HepG2 (cell line): ENCODE measurements around the gene LRRN4CL. TPM values are rescaled to one million over a fixed set of nuclear protein-coding genes. Genes with fewer than 3 reads are reported as not detected.

ENCODE experiments used
- ATAC-seq: fragments of 200-7000 bp; cut with Tn5 transposase; 3 replicates; pipeline ENCODE4 v1.9.1; 2020; ENCODE audit warnings: mild to moderate bottlenecking, moderate library complexity
- BruUV-seq: library from RNA; stranded (reverse); fragments of 400-500 nt; replicated peaks from 2 replicates; lab custom pipeline; 2021; lab: Mats Ljungman, UMichigan
- CTCF ChIA-PET: fragments of 300-600 bp; formaldehyde crosslinking; extraction: SDS; loops from one replicate; lab custom pipeline; 2021; ENCODE audit warnings: low total read pairs, inconsistent platforms, low intra/inter-chr PET ratio; lab: Yijun Ruan, JAX
- POLR2A ChIA-PET: fragments of 350-600 bp; sonication (Branson Sonifier 250); formaldehyde crosslinking; loops from one replicate; lab custom pipeline; 2020; ENCODE audit warnings: antibody characterized with exemption, inconsistent platforms; lab: Yijun Ruan, JAX
- DNase-seq: peaks from one replicate; pipeline ENCODE4 v3.0.0-alpha.2; 2015; ENCODE audit warnings: low spot score
- FAIRE-seq: peaks from 3 replicates; lab custom pipeline; 2011; peaks lifted over from hg19 to GRCh38; lab: Jason Lieb, UNC
- H2AFZ ChIP-seq: one replicate; pipeline ENCODE4 v1.6.1; 2011; ENCODE audit warnings: low read length, inconsistent platforms
- H3K27ac ChIP-seq: fragments of 300-600 bp; 3 replicates; pipeline ENCODE4 v1.8.0; 2011; ENCODE audit warnings: mixed run types, mild to moderate bottlenecking, mixed read lengths, low read length, inconsistent platforms; ENCODE audit not compliant: insufficient read depth; ENCODE audit errors: extremely low read length
- H3K27me3 ChIP-seq, 2 experiments: fragments of 200-600 bp in 1 of 2; 2 replicates in 1 of 2; 3 replicates in 1 of 2; pipeline versions ENCODE4 v1.6.0 to v1.8.0; 2011; ENCODE audit warnings: low read length in 2 of 2, mild to moderate bottlenecking in 2 of 2, moderate library complexity in 2 of 2, inconsistent platforms in 1 of 2; ENCODE audit not compliant: insufficient read depth in 2 of 2, control insufficient read depth in 1 of 2
- H3K36me3 ChIP-seq, 2 experiments: fragments of 200-600 bp in 1 of 2; replicated peaks in 1 of 2; 2 replicates in 1 of 2; 3 replicates in 1 of 2; pipeline versions ENCODE4 v1.5.1 to v1.8.0; 2011; ENCODE audit warnings: low read length in 2 of 2, inconsistent platforms in 1 of 2; ENCODE audit not compliant: insufficient read depth in 2 of 2, control insufficient read depth in 1 of 2
- H3K4me1 ChIP-seq: 2 replicates; pipeline ENCODE4 v1.5.1; 2012; ENCODE audit warnings: low read length, inconsistent platforms; ENCODE audit not compliant: insufficient read depth
- H3K4me2 ChIP-seq: 2 replicates; pipeline ENCODE4 v1.6.0; 2011; ENCODE audit warnings: low read depth, low read length, inconsistent platforms
- H3K4me3 ChIP-seq, 3 experiments: fragments of 200-600 bp in 1 of 3; sonication (generic), shearing (Covaris generic) in 1 of 3; replicated peaks in 1 of 3; 2 replicates each; pipeline ENCODE4 v1.5.1; 2011 to 2016; ENCODE audit warnings: low read length in 3 of 3, inconsistent platforms in 2 of 3, low read depth in 2 of 3, mild to moderate bottlenecking in 2 of 3, control low read depth in 1 of 3, mixed read lengths in 1 of 3; ENCODE audit not compliant: insufficient read depth in 1 of 3
- H3K79me2 ChIP-seq: one replicate; pipeline ENCODE4 v1.6.1; 2011; ENCODE audit warnings: low read length, inconsistent platforms; ENCODE audit not compliant: insufficient read depth
- H3K9ac ChIP-seq: 2 replicates; pipeline ENCODE4 v1.6.0; 2011; ENCODE audit warnings: mild to moderate bottlenecking, low read depth, low read length, inconsistent platforms; ENCODE audit not compliant: insufficient read depth
- H3K9me3 ChIP-seq: 2 replicates; pipeline ENCODE4 v1.5.1; 2012; ENCODE audit warnings: mild to moderate bottlenecking, low read length
- H4K20me1 ChIP-seq: 2 replicates; pipeline ENCODE4 v1.6.0; 2011; ENCODE audit warnings: inconsistent platforms, mild to moderate bottlenecking, low read length, moderate library complexity; ENCODE audit not compliant: insufficient read depth
- AGO2 ChIP-seq: fragments of 200-400 bp; formaldehyde crosslinking; optimal IDR thresholded peaks from 2 replicates; pipeline ENCODE3; 2017; ENCODE audit warnings: mild to moderate bottlenecking, low read depth, low read length, moderate library complexity
- DR1 ChIP-seq: sonication (generic); formaldehyde crosslinking; IDR thresholded peaks from 2 replicates; pipeline ENCODE4 v1.8.0; 2021; ENCODE audit warnings: mild to moderate bottlenecking, missing genetic modification reagents, inconsistent platforms
- HOXA5 ChIP-seq: sonication (generic); formaldehyde crosslinking; IDR thresholded peaks from 2 replicates; pipeline ENCODE4 v1.4.0; 2020; ENCODE audit warnings: missing genetic modification reagents
- KLF13 ChIP-seq: sonication (generic); formaldehyde crosslinking; IDR thresholded peaks from 2 replicates; pipeline ENCODE4 v1.4.0; 2020; ENCODE audit warnings: mild to moderate bottlenecking, missing genetic modification reagents
- MAF1 ChIP-seq: sonication (generic); formaldehyde crosslinking; IDR thresholded peaks from 2 replicates; pipeline ENCODE4 v1.5.0; 2020; ENCODE audit warnings: missing genetic modification reagents, borderline replicate concordance
- MBD4 ChIP-seq: IDR thresholded peaks from 2 replicates; pipeline ENCODE4 v1.6.1; 2012; ENCODE audit warnings: low read length, inconsistent platforms, borderline replicate concordance
- MYC ChIP-seq: sonication (generic); formaldehyde crosslinking; IDR thresholded peaks from 2 replicates; pipeline ENCODE4 v1.9.0; 2021; ENCODE audit warnings: missing genetic modification reagents, borderline replicate concordance
- RBM22 ChIP-seq: fragments of 200-400 bp; formaldehyde crosslinking; optimal IDR thresholded peaks from 2 replicates; pipeline ENCODE3; 2017; ENCODE audit warnings: mild to moderate bottlenecking, low read length, moderate library complexity
- SPEN ChIP-seq: sonication (generic); formaldehyde crosslinking; IDR thresholded peaks from 2 replicates; pipeline ENCODE4 v1.5.1; 2020; ENCODE audit warnings: low read depth, mild to moderate bottlenecking, missing genetic modification reagents
- SRY ChIP-seq: sonication (generic); formaldehyde crosslinking; IDR thresholded peaks from 2 replicates; pipeline ENCODE4 v1.8.0; 2022; ENCODE audit warnings: mild to moderate bottlenecking, missing genetic modification reagents
- TSC22D2 ChIP-seq: sonication (generic); formaldehyde crosslinking; IDR thresholded peaks from 2 replicates; pipeline ENCODE4 v1.5.1; 2020; ENCODE audit warnings: missing genetic modification reagents, mild to moderate bottlenecking, borderline replicate concordance
- ZNF335 ChIP-seq: sonication (generic); formaldehyde crosslinking; IDR thresholded peaks from 2 replicates; pipeline ENCODE4 v1.4.0; 2020; ENCODE audit warnings: missing genetic modification reagents
- ZNF747 ChIP-seq: sonication (generic); formaldehyde crosslinking; IDR thresholded peaks from 2 replicates; pipeline ENCODE4 v1.8.1; 2023; ENCODE audit warnings: missing genetic modification reagents, mild to moderate bottlenecking, borderline replicate concordance
- ZNF891 ChIP-seq: sonication (generic); formaldehyde crosslinking; IDR thresholded peaks from 2 replicates; pipeline ENCODE4 v1.5.0; 2020; ENCODE audit warnings: mild to moderate bottlenecking, missing genetic modification reagents
- ZSCAN25 ChIP-seq: sonication (generic); formaldehyde crosslinking; IDR thresholded peaks from 2 replicates; pipeline ENCODE4 v1.8.0; 2022; ENCODE audit warnings: mild to moderate bottlenecking, missing genetic modification reagents
- WGBS: methylation state at CpG from one replicate; pipeline ENCODE4 v1.1.6; 2017; ENCODE audit warnings: low lambda C conversion rate; 5-methylcytosine and 5-hydroxymethylcytosine counted together
- in situ Hi-C: cut with HindIII; loops from 2 replicates; pipeline ENCODE4 v1.10.0; 2017; ENCODE audit warnings: low pct_unique_long_range_greater_than_20kb; ENCODE audit not compliant: extremely low pct_ligation_motif_present
- intact Hi-C: fragments of 100-400 bp; cut with micrococcal nuclease; formaldehyde crosslinking; loops from one replicate; pipeline ENCODE4 v1.10.0; 2022; ENCODE audit not compliant: unreplicated experiment
- polyA plus RNA-seq, 8 experiments: library from polyadenylated mRNA; depleted of rRNA in 3 of 8; stranded (reverse) in 7 of 8; unstranded in 1 of 8; fragments of >200 nt; fragmentation: Illumina TruSeq in 4 of 8; extraction: Trizol in 4 of 8; gene quantifications; 2 replicates each; pipeline versions ENCODE4 v1.2.1 to v1.2.3, GENCODE V29; 2011 to 2016; ENCODE audit warnings: low read depth in 4 of 8, missing spikeins in 1 of 8, mixed read lengths in 1 of 8; ENCODE audit not compliant: insufficient read depth in 1 of 8
- total RNA-seq, 5 experiments: library from RNA; depleted of rRNA; stranded (reverse); fragments of >200 nt; fragmentation: Illumina TruSeq; extraction: Trizol; gene quantifications; 2 replicates each; pipeline ENCODE4 v1.2.3, GENCODE V29; 2016; ENCODE audit warnings: low read depth in 1 of 5
- TF ChIP-seq, protein P1 (sequence below): sonication (generic); formaldehyde crosslinking; IDR thresholded peaks from 2 replicates; pipeline ENCODE4 v1.5.1; 2020; ENCODE audit warnings: missing genetic modification reagents, mild to moderate bottlenecking, borderline replicate concordance
- TF ChIP-seq, protein P2 (sequence below): sonication (generic); formaldehyde crosslinking; IDR thresholded peaks from 2 replicates; pipeline ENCODE4 v1.5.0; 2020; ENCODE audit warnings: missing genetic modification reagents, mild to moderate bottlenecking, borderline replicate concordance
- TF ChIP-seq, protein P3 (sequence below): sonication (generic); formaldehyde crosslinking; IDR thresholded peaks from 2 replicates; pipeline ENCODE4 v1.4.0; 2020; ENCODE audit warnings: missing genetic modification reagents

LRRN4CL gene
- total and polyA plus RNA-seq, 2 of the 13 experiments (the other 11 are each of a cell fraction or from before 2014, with no cell fraction given): 0.11 TPM; not detected in 1

DNA sequence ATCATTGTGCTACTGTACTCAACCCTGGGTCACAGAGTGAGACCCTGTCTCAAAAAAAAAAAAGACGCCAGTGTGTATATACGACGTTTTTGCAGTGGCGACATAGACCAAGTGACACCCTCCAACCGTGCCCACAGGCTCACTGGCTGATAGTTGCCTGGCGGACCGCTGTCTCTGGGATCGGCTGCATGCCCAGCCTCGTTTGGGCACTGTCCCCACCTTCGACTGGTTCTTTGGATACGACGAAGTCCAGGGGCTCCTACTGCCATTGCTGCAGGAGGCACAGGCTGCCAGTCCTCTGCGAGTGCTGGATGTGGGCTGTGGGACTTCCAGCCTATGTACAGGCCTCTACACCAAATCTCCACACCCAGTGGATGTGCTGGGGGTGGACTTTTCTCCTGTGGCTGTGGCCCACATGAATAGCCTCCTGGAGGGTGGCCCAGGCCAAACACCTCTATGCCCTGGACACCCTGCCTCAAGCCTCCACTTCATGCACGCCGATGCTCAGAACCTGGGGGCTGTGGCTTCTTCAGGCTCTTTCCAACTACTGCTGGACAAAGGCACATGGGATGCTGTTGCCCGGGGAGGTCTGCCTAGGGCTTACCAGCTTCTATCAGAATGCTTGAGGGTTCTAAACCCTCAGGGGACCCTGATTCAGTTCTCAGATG is 22.9 kb downstream of the LRRN4CL start:
- Histone ChIP-seq H3K4me2 (peak overlapping the region; percentile 85), H3K9ac (peak overlapping the region; percentile 91), H3K4me1 (peaks cover 57% of the 10 kb centered on the region), H2AFZ (no peak overlapping the region), H3K79me2 (peaks cover 42% of the 10 kb centered on the region), H3K27ac (peak overlapping the region; percentile 84), H3K27me3 (no peaks in the 10 kb centered on the region; a peak in 1 of 5 replicates), H3K9me3 (no peaks in the 10 kb centered on the region), H3K4me3 (peak overlapping the region; percentile 69 to 97 (median 91)), H3K36me3 (peaks cover 0 to 15% of the 10 kb centered on the region in 2 experiments; a peak in 2 of 5 replicates), H4K20me1 (no peaks in the 10 kb centered on the region; the same call in none of the 2 replicates)
- CTCF ChIA-PET: no interaction called here
- POLR2A ChIA-PET: interaction anchor here (0.8 to 6.6 kb wide), 23 partner anchors 9 to 175 kb away, joined by 3 to 186 read pairs (median 24); partner anchors contain the start of genes B3GAT3, EEF1G, GANAB and HNRNPUL2
- in situ Hi-C loops: no loop called here
- intact Hi-C loops: no loop called here
- 28% methylated on average over 4 of the region's 16 CpGs for whole genome bisulfite sequencing
- FAIRE-seq: no peak
- peak; percentile 1 for ATAC-seq
- no peak for DNase-seq
- no TSS peak for BruUV-seq
- TF ChIP-seq KLF13 (no peak), AGO2 (peak; percentile 89), HOXA5 (CRISPR knock-in tag) (0 out of 2 replicates have a peak, but pooled peaks have one; percentile 54), ZNF335 (CRISPR knock-in tag) (no peak), ZNF747 (CRISPR knock-in tag) (no peak), ZNF891 (CRISPR knock-in tag) (peak; percentile 60; the same call in 1 of the 2 replicates), MBD4 (peak; percentile 59; the same call in 1 of the 2 replicates), MAF1 (CRISPR knock-in tag) (0 out of 2 replicates have a peak, but pooled peaks have one; percentile 49), TSC22D2 (CRISPR knock-in tag) (no peak), SPEN (CRISPR knock-in tag) (peak; percentile 9; the same call in 1 of the 2 replicates), ZSCAN25 (CRISPR knock-in tag) (no peak), SRY (CRISPR knock-in tag) (peak; percentile 69; the same call in 1 of the 2 replicates), MYC (CRISPR knock-in tag) (0 out of 2 replicates have a peak, but pooled peaks have one; percentile 22), RBM22 (peak; percentile 79), DR1 (no peak)
- TF ChIP-seq, protein P1, sequence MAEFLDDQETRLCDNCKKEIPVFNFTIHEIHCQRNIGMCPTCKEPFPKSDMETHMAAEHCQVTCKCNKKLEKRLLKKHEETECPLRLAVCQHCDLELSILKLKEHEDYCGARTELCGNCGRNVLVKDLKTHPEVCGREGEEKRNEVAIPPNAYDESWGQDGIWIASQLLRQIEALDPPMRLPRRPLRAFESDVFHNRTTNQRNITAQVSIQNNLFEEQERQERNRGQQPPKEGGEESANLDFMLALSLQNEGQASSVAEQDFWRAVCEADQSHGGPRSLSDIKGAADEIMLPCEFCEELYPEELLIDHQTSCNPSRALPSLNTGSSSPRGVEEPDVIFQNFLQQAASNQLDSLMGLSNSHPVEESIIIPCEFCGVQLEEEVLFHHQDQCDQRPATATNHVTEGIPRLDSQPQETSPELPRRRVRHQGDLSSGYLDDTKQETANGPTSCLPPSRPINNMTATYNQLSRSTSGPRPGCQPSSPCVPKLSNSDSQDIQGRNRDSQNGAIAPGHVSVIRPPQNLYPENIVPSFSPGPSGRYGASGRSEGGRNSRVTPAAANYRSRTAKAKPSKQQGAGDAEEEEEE (CRISPR knock-in tag): no peak
- TF ChIP-seq, protein P2, sequence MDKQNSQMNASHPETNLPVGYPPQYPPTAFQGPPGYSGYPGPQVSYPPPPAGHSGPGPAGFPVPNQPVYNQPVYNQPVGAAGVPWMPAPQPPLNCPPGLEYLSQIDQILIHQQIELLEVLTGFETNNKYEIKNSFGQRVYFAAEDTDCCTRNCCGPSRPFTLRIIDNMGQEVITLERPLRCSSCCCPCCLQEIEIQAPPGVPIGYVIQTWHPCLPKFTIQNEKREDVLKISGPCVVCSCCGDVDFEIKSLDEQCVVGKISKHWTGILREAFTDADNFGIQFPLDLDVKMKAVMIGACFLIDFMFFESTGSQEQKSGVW (CRISPR knock-in tag): 0 out of 2 replicates have a peak, but pooled peaks have one; percentile 40
- TF ChIP-seq, protein P3, sequence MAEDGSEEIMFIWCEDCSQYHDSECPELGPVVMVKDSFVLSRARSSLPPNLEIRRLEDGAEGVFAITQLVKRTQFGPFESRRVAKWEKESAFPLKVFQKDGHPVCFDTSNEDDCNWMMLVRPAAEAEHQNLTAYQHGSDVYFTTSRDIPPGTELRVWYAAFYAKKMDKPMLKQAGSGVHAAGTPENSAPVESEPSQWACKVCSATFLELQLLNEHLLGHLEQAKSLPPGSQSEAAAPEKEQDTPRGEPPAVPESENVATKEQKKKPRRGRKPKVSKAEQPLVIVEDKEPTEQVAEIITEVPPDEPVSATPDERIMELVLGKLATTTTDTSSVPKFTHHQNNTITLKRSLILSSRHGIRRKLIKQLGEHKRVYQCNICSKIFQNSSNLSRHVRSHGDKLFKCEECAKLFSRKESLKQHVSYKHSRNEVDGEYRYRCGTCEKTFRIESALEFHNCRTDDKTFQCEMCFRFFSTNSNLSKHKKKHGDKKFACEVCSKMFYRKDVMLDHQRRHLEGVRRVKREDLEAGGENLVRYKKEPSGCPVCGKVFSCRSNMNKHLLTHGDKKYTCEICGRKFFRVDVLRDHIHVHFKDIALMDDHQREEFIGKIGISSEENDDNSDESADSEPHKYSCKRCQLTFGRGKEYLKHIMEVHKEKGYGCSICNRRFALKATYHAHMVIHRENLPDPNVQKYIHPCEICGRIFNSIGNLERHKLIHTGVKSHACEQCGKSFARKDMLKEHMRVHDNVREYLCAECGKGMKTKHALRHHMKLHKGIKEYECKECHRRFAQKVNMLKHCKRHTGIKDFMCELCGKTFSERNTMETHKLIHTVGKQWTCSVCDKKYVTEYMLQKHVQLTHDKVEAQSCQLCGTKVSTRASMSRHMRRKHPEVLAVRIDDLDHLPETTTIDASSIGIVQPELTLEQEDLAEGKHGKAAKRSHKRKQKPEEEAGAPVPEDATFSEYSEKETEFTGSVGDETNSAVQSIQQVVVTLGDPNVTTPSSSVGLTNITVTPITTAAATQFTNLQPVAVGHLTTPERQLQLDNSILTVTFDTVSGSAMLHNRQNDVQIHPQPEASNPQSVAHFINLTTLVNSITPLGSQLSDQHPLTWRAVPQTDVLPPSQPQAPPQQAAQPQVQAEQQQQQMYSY: no peak
